Measurements from ENCODE around the gene RGS17.

- TF ChIP-seq NR2C2 (CRISPR knock-in tag; IDR thresholded peaks at IDR 0.05; ENCODE audit: borderline replicate concordance) = no peak
- no peak for TF ChIP-seq ZNF431 (CRISPR knock-in tag; IDR thresholded peaks at IDR 0.05; ENCODE audit: borderline replicate concordance, low read depth)
Observed at GRCh38 chr6:152984513-152984872, 146.6 kb downstream of the RGS17 start.
